ENCODE results near the gene WWOX. TPM values are rescaled to one million over a fixed set of nuclear protein-coding genes. Genes with fewer than 3 reads are reported as not detected.

Gene WWOX
- total RNA-seq, 1 experiment from 2014 or later = 79.9 TPM

DNA sequence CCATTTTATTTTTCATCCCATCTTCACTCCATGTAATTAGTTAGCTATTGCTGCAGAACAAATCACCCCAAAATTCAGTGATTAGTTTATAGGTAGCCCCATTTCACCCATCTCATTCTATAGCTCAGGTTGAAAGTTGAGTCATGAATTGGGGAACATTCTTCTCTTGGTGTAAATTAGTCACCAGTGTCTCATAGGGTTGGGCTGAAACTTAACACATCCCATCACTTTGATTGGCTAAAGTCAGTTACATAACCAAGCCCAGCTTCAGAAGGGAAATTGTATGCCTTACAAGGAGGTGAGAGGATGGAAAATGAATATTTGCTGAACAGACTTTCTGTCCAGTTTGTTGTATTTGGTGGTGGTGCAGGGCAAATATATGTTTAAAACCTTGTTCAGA lies 477.5 kb downstream of the WWOX start:
- POLR2A ChIA-PET (ENCODE audit: low non-redundant PET) = no interaction called here
- no peak for TF ChIP-seq EZH2 (IDR thresholded peaks at IDR 0.05; ENCODE audit: borderline replicate concordance, low read depth, low read length, poor library complexity, severe bottlenecking)
- TF ChIP-seq, protein P1, sequence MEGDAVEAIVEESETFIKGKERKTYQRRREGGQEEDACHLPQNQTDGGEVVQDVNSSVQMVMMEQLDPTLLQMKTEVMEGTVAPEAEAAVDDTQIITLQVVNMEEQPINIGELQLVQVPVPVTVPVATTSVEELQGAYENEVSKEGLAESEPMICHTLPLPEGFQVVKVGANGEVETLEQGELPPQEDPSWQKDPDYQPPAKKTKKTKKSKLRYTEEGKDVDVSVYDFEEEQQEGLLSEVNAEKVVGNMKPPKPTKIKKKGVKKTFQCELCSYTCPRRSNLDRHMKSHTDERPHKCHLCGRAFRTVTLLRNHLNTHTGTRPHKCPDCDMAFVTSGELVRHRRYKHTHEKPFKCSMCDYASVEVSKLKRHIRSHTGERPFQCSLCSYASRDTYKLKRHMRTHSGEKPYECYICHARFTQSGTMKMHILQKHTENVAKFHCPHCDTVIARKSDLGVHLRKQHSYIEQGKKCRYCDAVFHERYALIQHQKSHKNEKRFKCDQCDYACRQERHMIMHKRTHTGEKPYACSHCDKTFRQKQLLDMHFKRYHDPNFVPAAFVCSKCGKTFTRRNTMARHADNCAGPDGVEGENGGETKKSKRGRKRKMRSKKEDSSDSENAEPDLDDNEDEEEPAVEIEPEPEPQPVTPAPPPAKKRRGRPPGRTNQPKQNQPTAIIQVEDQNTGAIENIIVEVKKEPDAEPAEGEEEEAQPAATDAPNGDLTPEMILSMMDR (conservative IDR thresholded peaks at IDR 0.05; ENCODE audit: low read depth, low read length) = no peak
- Histone ChIP-seq H3K36me3 (ENCODE audit: insufficient read depth, low read length, poor library complexity, severe bottlenecking) (no peaks in the 10 kb centered on the region), H3K4me3 (ENCODE audit: low read depth, low read length, poor library complexity, severe bottlenecking) (no peak overlapping the region), H3K27me3 (replicated peaks; ENCODE audit: insufficient read depth, low read depth, low read length, poor library complexity) (no peaks in the 10 kb centered on the region), H3K4me1 (ENCODE audit: insufficient read depth, low read length, poor library complexity, severe bottlenecking) (no peaks in the 10 kb centered on the region), H3K9me3 (ENCODE audit: low read depth, low read length, poor library complexity, severe bottlenecking) (no peaks in the 10 kb centered on the region), H3K27ac (ENCODE audit: low read depth, low read length, poor library complexity, severe bottlenecking) (no peak overlapping the region)
- intact Hi-C loops (cut with micrococcal nuclease; ENCODE audit: unreplicated experiment) = no loop called here
- DNase-seq (ENCODE audit: low spot score) = no peak
- CTCF ChIA-PET = no interaction called here
- BruUV-seq (replicated peaks) = no TSS peak

- BruUV-seq (replicated peaks) = no TSS peak
- Histone ChIP-seq H3K4me3 (ENCODE audit: low read depth, low read length, poor library complexity, severe bottlenecking) (no peak overlapping the region), H3K27ac (ENCODE audit: low read depth, low read length, poor library complexity, severe bottlenecking) (no peak overlapping the region), H3K36me3 (ENCODE audit: insufficient read depth, low read length, poor library complexity, severe bottlenecking) (no peaks in the 10 kb centered on the region), H3K9me3 (ENCODE audit: low read depth, low read length, poor library complexity, severe bottlenecking) (no peaks in the 10 kb centered on the region), H3K27me3 (replicated peaks; ENCODE audit: insufficient read depth, low read depth, low read length, poor library complexity) (no peaks in the 10 kb centered on the region), H3K4me1 (ENCODE audit: insufficient read depth, low read length, poor library complexity, severe bottlenecking) (no peaks in the 10 kb centered on the region)
- ChIA-PET POLR2A (ENCODE audit: low non-redundant PET) (no interaction called here), CTCF (no interaction called here)
- no peak for DNase-seq (ENCODE audit: low spot score)
- intact Hi-C loops (cut with micrococcal nuclease; ENCODE audit: unreplicated experiment) = no loop called here
- TF ChIP-seq, protein P1 (conservative IDR thresholded peaks at IDR 0.05; ENCODE audit: low read depth, low read length) = no peak
- no peak for TF ChIP-seq EZH2 (IDR thresholded peaks at IDR 0.05; ENCODE audit: borderline replicate concordance, low read depth, low read length, poor library complexity, severe bottlenecking)
These were observed 478.2 kb downstream of the WWOX start for GRCh38 chr16:78577630-78578029.

DNA sequence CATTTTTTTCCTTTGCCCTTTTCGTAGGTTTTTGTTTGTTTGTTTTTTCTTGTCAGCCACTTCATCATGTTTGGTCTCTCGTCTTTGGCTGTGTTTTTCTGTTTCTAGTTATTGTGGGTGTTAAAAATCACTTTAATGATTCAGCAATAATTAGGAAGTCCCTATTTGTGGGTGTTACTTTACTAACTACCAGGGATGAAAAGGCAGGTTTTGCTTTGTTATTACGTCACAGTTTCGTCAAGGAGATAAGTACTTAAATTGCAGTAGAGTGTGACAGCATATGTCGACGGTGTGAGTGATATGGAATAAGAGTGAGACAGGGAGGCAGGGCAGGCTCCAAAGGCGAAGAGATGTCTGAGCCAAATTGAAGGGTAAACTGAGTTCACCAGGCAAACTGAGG lies 479.6 kb downstream of the WWOX start:
- Histone ChIP-seq H3K4me1 (ENCODE audit: insufficient read depth, low read length, poor library complexity, severe bottlenecking) (no peaks in the 10 kb centered on the region), H3K4me3 (ENCODE audit: low read depth, low read length, poor library complexity, severe bottlenecking) (no peak overlapping the region), H3K27me3 (replicated peaks; ENCODE audit: insufficient read depth, low read depth, low read length, poor library complexity) (no peaks in the 10 kb centered on the region), H3K27ac (ENCODE audit: low read depth, low read length, poor library complexity, severe bottlenecking) (no peak overlapping the region), H3K36me3 (ENCODE audit: insufficient read depth, low read length, poor library complexity, severe bottlenecking) (no peaks in the 10 kb centered on the region), H3K9me3 (ENCODE audit: low read depth, low read length, poor library complexity, severe bottlenecking) (no peaks in the 10 kb centered on the region)
- TF ChIP-seq EZH2 (IDR thresholded peaks at IDR 0.05; ENCODE audit: borderline replicate concordance, low read depth, low read length, poor library complexity, severe bottlenecking) = no peak
- TF ChIP-seq, protein P1 (conservative IDR thresholded peaks at IDR 0.05; ENCODE audit: low read depth, low read length) = no peak
- DNase-seq (ENCODE audit: low spot score) = no peak
- CTCF ChIA-PET = no interaction called here
- no TSS peak for BruUV-seq (replicated peaks)
- POLR2A ChIA-PET (ENCODE audit: low non-redundant PET) = no interaction called here
- intact Hi-C loops (cut with micrococcal nuclease; ENCODE audit: unreplicated experiment) = no loop called here

All from A673 (cell line).